Nephron (organoid): Measurements from ENCODE around the gene GABRR2.

Source experiments
- H3K27ac Mint-ChIP-seq, 3 experiments: 2 replicates each; pipeline ENCODE4 v1.8.0; 2020; ENCODE audit warnings: mixed read lengths in 3 of 3, mild to moderate bottlenecking in 2 of 3, moderate library complexity in 1 of 3
- H3K27me3 Mint-ChIP-seq: 2 replicates; pipeline ENCODE4 v1.8.0; 2021; ENCODE audit warnings: low read depth, mild to moderate bottlenecking, moderate library complexity, mixed read lengths
- H3K36me3 Mint-ChIP-seq: 2 replicates; pipeline ENCODE4 v1.8.0; 2020; ENCODE audit warnings: low read depth, mixed read lengths
- H3K4me1 Mint-ChIP-seq: 2 replicates; pipeline ENCODE4 v1.8.0; 2020; ENCODE audit warnings: mixed read lengths
- H3K4me3 Mint-ChIP-seq, 3 experiments: 2 replicates each; pipeline ENCODE4 v1.8.0; 2020; ENCODE audit warnings: mild to moderate bottlenecking in 3 of 3, mixed read lengths in 3 of 3, moderate library complexity in 2 of 3
- H3K9me3 Mint-ChIP-seq: 2 replicates; pipeline ENCODE4 v1.8.0; 2020; ENCODE audit warnings: mixed read lengths
- TF ChIP-seq, protein P1 (sequence below), 3 experiments: fragments of 200-600 bp; sonication (generic); IDR thresholded peaks; one replicate each; pipeline ENCODE4 v1.5.0; 2021; ENCODE audit warnings: antibody characterized with exemption in 3 of 3; ENCODE audit not compliant: unreplicated experiment in 3 of 3

Gene GABRR2

DNA sequence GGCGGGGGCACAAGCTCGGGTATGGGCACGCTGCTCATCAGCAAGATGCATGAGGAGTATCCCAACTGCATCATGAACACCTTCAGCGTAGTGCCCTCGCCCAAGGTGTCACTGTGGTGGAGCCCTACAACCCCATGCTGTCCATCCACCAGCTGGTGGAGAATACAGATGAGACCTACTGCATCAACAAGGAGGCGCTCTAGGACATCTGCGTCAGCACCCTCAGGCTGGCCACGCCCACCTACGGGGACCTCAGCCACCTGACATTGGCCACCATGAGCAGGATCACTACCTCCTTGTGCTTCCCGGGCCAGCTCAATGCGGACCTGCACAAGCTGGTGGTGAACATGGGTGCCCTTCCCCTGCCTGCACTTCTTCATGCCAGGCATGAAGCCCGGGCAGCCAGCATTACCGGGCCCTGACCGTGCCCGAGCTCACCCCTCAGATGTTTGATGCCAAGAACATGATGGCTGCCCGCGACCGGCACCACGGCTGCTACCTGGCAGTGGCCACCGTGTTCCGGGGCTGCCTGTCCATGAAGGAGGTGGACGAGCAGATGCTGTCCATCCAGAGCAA is 12.8 kb downstream of the GABRR2 start:
- no peak overlapping the region for H3K4me3 Mint-ChIP-seq
- H3K9me3 Mint-ChIP-seq = peaks cover 10% of the 10 kb centered on the region
- H3K27ac Mint-ChIP-seq = no peak overlapping the region
- H3K27me3 Mint-ChIP-seq = peaks cover 12% of the 10 kb centered on the region
- H3K4me1 Mint-ChIP-seq = peaks cover 27% of the 10 kb centered on the region
- TF ChIP-seq, protein P1, sequence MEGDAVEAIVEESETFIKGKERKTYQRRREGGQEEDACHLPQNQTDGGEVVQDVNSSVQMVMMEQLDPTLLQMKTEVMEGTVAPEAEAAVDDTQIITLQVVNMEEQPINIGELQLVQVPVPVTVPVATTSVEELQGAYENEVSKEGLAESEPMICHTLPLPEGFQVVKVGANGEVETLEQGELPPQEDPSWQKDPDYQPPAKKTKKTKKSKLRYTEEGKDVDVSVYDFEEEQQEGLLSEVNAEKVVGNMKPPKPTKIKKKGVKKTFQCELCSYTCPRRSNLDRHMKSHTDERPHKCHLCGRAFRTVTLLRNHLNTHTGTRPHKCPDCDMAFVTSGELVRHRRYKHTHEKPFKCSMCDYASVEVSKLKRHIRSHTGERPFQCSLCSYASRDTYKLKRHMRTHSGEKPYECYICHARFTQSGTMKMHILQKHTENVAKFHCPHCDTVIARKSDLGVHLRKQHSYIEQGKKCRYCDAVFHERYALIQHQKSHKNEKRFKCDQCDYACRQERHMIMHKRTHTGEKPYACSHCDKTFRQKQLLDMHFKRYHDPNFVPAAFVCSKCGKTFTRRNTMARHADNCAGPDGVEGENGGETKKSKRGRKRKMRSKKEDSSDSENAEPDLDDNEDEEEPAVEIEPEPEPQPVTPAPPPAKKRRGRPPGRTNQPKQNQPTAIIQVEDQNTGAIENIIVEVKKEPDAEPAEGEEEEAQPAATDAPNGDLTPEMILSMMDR (IDR thresholded peaks at IDR 0.05; ENCODE audit: unreplicated experiment in 3 of 3) = no peak
- no peaks in the 10 kb centered on the region for H3K36me3 Mint-ChIP-seq

DNA sequence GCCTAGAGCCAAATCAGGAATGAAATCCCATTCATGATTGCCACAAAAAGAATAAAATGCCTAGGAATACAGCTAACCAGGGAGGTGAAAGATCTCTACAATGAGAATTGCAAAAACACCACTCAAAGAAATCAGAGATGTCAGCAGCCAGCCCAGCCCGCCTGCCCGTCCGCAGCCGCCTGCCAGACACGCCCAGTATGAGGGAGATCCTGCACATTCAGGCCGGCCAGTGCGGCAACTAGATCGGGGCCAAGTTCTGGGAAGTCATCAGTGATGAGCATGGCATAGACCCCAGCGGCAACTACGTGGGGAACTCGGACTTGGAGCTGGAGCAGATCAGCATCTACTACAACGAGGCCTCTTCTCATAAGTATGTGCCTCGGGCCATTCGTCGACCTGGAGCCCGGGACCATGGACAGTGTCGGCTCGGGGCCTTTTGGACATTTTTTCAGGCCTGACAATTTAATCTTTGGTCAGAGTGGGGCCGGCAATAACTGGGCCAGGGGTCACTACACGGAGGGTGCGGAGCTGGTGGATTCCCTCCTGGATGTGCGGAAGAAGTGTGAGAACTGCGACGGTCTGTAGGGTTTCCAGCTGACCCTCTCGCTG is 13.4 kb downstream of the GABRR2 start:
- no peaks in the 10 kb centered on the region for H3K36me3 Mint-ChIP-seq
- H3K27me3 Mint-ChIP-seq = peaks cover 12% of the 10 kb centered on the region
- H3K9me3 Mint-ChIP-seq = peaks cover 10% of the 10 kb centered on the region
- TF ChIP-seq, protein P1 (IDR thresholded peaks at IDR 0.05; ENCODE audit: unreplicated experiment in 3 of 3) = no peak
- peaks cover 27% of the 10 kb centered on the region for H3K4me1 Mint-ChIP-seq
- no peak overlapping the region for H3K4me3 Mint-ChIP-seq
- no peak overlapping the region for H3K27ac Mint-ChIP-seq

DNA sequence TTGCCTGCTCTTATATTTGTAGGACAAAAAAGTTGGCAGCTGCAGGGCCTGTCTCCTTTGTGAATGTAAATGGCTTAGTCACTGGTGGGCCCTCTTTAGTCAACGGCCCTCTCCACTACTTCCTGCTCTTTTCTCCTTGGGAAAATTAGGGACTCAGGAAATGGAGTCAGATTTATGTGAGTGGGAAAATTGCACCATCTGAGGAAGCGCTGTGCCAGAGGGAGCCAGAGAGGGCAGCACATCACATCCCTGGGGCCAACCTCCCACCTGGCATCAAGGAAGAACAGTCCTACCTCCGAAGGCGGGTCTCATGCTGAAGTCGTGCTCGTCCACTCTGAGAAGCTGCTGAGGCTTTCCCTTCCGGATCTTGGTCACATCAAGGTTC is 15.6 kb downstream of the GABRR2 start:
- H3K27ac Mint-ChIP-seq = peak overlapping the region; percentile 65 to 85 (median 79)
- no peaks in the 10 kb centered on the region for H3K36me3 Mint-ChIP-seq
- H3K4me1 Mint-ChIP-seq = peaks cover 27% of the 10 kb centered on the region
- peaks cover 14% of the 10 kb centered on the region for H3K9me3 Mint-ChIP-seq
- no peak overlapping the region for H3K4me3 Mint-ChIP-seq
- TF ChIP-seq, protein P1 (IDR thresholded peaks at IDR 0.05; ENCODE audit: unreplicated experiment in 3 of 3) = no peak
- peaks cover 9% of the 10 kb centered on the region for H3K27me3 Mint-ChIP-seq

DNA sequence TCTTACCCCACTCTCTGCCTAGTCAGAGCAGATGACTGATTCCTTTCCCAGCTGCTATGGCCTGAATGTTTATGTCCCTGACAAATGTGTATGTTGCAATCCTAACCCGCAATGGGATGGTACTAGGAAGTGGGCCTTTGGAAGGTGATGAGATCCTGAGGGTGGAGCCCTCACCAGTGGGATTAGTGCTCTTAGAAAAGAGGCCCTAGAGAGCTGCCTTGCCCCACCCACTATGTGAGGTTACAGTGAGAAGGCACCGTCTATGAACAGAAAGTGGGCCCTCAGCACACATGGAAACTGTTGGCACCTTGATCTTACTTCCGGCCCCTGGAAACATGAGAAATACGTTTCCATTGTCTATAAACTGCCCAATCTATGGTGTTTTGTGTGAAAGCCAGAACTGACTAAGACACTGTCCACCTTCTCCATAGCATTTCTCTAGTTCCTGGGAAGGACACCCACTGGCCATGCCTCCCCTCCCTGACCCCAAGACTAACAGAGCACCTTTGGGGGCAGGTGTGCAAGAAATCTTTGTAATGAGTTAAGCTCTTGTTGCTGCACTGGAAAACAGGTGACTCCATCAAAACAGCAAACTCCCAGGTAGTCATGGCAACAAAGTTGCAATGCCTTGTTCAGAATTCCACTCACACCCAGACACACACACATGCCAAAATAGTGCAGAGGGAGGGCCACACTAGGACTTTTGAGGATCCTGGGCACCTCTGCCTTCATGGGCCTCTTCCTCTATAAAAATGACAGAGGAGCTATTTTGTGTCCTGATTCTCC is 16.2 kb downstream of the GABRR2 start:
- TF ChIP-seq, protein P1 (IDR thresholded peaks at IDR 0.05; ENCODE audit: unreplicated experiment in 3 of 3) = no peak
- Mint-ChIP-seq H3K27ac (peak overlapping the region; percentile 65 to 85 (median 79)), H3K9me3 (peaks cover 14% of the 10 kb centered on the region), H3K4me3 (no peak overlapping the region), H3K36me3 (no peaks in the 10 kb centered on the region), H3K27me3 (peaks cover 9% of the 10 kb centered on the region), H3K4me1 (peaks cover 27% of the 10 kb centered on the region)

DNA sequence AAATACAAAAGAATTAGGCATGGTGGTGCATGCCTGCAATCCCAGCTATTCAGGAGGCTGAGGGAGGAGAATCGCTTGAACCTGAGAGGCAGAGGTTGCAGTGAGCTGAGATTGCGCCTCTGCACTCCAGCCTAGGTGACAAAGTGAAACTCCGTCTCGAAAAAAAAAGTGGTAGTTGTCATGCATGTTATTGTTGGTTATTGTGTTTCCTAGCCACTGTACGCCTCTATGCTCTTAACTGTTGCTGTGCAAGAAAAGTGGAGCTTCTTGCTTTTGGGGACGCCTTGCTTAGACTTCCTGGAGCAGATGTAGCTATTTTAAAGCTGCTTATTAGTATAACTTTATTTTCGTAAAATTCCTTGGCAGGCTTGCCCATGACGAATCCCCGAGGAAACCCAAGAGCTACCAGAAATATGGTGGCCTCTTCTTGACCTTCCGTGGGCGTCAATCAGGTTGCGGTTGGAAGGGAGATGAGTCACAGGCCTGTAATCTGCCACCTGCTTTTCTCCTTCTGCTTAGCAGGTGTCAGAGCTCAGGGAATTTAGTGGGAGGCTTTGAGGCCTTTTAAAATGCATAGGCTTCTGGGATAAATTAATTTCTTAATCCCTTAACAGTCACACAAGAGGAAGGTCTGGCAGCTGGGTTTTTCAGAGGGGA is 17.3 kb downstream of the GABRR2 start:
- Mint-ChIP-seq H3K4me3 (peak overlapping the region in 1 of 3 experiments; percentile 5), H3K36me3 (no peaks in the 10 kb centered on the region), H3K27me3 (peaks cover 9% of the 10 kb centered on the region), H3K27ac (peak overlapping the region; percentile 65 to 85 (median 79)), H3K9me3 (peaks cover 13% of the 10 kb centered on the region), H3K4me1 (peaks cover 27% of the 10 kb centered on the region)
- TF ChIP-seq, protein P1 (IDR thresholded peaks at IDR 0.05; ENCODE audit: unreplicated experiment in 3 of 3) = no peak
